PFSK-1 (cell line): ENCODE results near the gene WDR37.

Experiments
- POLR2AphosphoS5 ChIP-seq: IDR thresholded peaks from 2 replicates; pipeline ENCODE4 v1.6.1; 2012; ENCODE audit warnings: low read depth, mild to moderate bottlenecking, control low read depth, low read length, moderate library complexity
- SIN3A ChIP-seq: IDR thresholded peaks from 2 replicates; pipeline ENCODE4 v1.6.1; 2012; ENCODE audit warnings: mild to moderate bottlenecking, low read length, moderate library complexity, borderline replicate concordance; ENCODE audit not compliant: insufficient read depth
- TAF1 ChIP-seq: IDR thresholded peaks from 2 replicates; pipeline ENCODE4 v1.6.1; 2012; ENCODE audit warnings: low read length, control low read depth, borderline replicate concordance; ENCODE audit not compliant: insufficient read depth

DNA sequence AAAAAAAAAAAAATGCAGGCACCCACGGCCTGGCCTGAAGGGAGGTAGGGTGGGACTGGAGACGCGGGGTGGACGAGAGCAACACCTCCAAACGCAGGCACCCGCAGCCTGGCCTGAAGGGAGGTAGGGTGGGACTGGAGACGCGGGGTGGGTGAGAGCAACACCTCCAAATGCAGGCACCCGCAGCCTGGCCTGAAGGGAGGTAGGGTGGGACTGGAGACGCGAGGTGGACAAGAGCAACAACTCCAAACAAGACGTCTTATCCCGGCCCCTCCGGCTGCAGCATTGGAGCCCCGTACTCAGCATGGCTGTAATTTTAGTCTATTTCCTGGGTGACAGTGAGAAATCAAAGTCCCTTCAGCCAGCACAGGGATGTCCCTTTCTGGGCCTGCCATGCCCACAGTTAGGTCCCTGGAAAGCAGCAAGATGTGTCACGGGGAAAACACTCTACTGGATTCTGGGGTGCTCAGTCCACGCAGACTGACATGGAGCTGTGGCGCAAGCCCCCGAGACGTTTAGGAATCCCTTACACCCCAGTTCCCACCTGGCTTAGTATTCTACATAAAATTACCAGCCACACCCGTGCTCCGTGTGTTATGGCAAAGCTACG lies 119.9 kb downstream of the WDR37 start:
- TF ChIP-seq TAF1 (no peak), POLR2AphosphoS5 (no peak), SIN3A (no peak)
